BE2C (cell line): ENCODE results near the gene CTSD.
"Not testable (repeated sequence)": the region's sequence is repeated elsewhere in the genome, so short reads cannot be mapped to it uniquely, and the experiment has no call there.

ENCODE experiments used
- DNase-seq: peaks from one replicate; pipeline ENCODE4 v3.0.0-alpha.2; 2020
- H3K27me3 ChIP-seq: fragments of 250-450 bp; sonication (Bioruptor Pico); 2 replicates; pipeline ENCODE4 v1.5.1; 2020; ENCODE audit warnings: mild to moderate bottlenecking
- H3K36me3 ChIP-seq: fragments of 250-450 bp; sonication (Bioruptor Pico); 2 replicates; pipeline ENCODE4 v1.5.1; 2020; ENCODE audit warnings: mild to moderate bottlenecking
- H3K4me1 ChIP-seq: fragments of 250-450 bp; sonication (Bioruptor Pico); 2 replicates; pipeline ENCODE4 v1.5.1; 2020
- H3K4me3 ChIP-seq: 2 replicates; pipeline ENCODE4 v1.5.1; 2011; ENCODE audit warnings: low read depth, low read length
- H3K9me3 ChIP-seq: fragments of 250-450 bp; sonication (Bioruptor Pico); 2 replicates; pipeline ENCODE4 v1.5.1; 2020
- CTCF ChIP-seq: IDR thresholded peaks from 2 replicates; pipeline ENCODE4 v1.5.1; 2012; ENCODE audit warnings: mild to moderate bottlenecking, low read depth, low read length

The CTSD gene

GRCh38 chr11:1771700-1772099 is 8.0 kb upstream of the CTSD start:
- no peak for DNase-seq

GRCh38 chr11:1771273-1771672 is 7.5 kb upstream of the CTSD start:
- Histone ChIP-seq H3K9me3 (no peaks in the 10 kb centered on the region), H3K4me3 (no peak overlapping the region), H3K4me1 (no peaks in the 10 kb centered on the region), H3K27me3 (no peaks in the 10 kb centered on the region), H3K36me3 (no peaks in the 10 kb centered on the region)
- no peak for DNase-seq
- TF ChIP-seq CTCF: no peak

More at GRCh38 chr11:1771700-1772099, 8.0 kb upstream of the CTSD start:
- no peak for TF ChIP-seq CTCF
- H3K4me3 ChIP-seq: no peak overlapping the region
- no peaks in the 10 kb centered on the region for H3K27me3 ChIP-seq
- no peaks in the 10 kb centered on the region for H3K36me3 ChIP-seq
- no peaks in the 10 kb centered on the region for H3K4me1 ChIP-seq
- no peaks in the 10 kb centered on the region for H3K9me3 ChIP-seq

- no peak for TF ChIP-seq CTCF
- Histone ChIP-seq H3K4me1 (no peaks in the 10 kb centered on the region), H3K4me3 (no peak overlapping the region), H3K36me3 (no peaks in the 10 kb centered on the region), H3K27me3 (no peaks in the 10 kb centered on the region), H3K9me3 (no peaks in the 10 kb centered on the region)
- DNase-seq: no peak
These were observed 6.8 kb upstream of the CTSD start for GRCh38 chr11:1770528-1770927.

GRCh38 chr11:1770061-1770460 is 6.3 kb upstream of the CTSD start:
- Histone ChIP-seq H3K4me3 (no peak overlapping the region), H3K4me1 (no peaks in the 10 kb centered on the region), H3K27me3 (no peaks in the 10 kb centered on the region), H3K36me3 (no peaks in the 10 kb centered on the region), H3K9me3 (no peaks in the 10 kb centered on the region)
- no peak for DNase-seq
- TF ChIP-seq CTCF: no peak

GRCh38 chr11:1769304-1769936 is 5.7 kb upstream of the CTSD start:
- H3K27me3 ChIP-seq, H3K4me3 ChIP-seq, H3K4me1 ChIP-seq, DNase-seq, H3K36me3 ChIP-seq, H3K9me3 ChIP-seq: not testable (repeated sequence)

GRCh38 chr11:1768141-1768469 is 4.4 kb upstream of the CTSD start:
- Histone ChIP-seq H3K4me1 (no peaks in the 10 kb centered on the region), H3K4me3 (no peak overlapping the region), H3K9me3 (no peaks in the 10 kb centered on the region), H3K27me3 (no peaks in the 10 kb centered on the region), H3K36me3 (no peaks in the 10 kb centered on the region)
- DNase-seq: no peak
- no peak for TF ChIP-seq CTCF
